VCaP (cell line): ENCODE measurements around the gene LRP3.

ENCODE experiments used
- H3K27ac ChIP-seq: fragments of 450-650 bp; 2 replicates; pipeline ENCODE4 v1.5.1; 2017
- CTCF ChIP-seq: fragments of 450-650 bp; conservative IDR thresholded peaks from 2 replicates; pipeline ENCODE4 v1.5.1; 2017; ENCODE audit warnings: mild to moderate bottlenecking, moderate library complexity

Gene LRP3

GRCh38 chr19:33171222-33171795 lies 22.8 kb upstream of the LRP3 start:
- peak overlapping the region; percentile 53 for H3K27ac ChIP-seq
- no peak for TF ChIP-seq CTCF

- peak overlapping the region; percentile 53 for H3K27ac ChIP-seq
- TF ChIP-seq CTCF: no peak
Observed at GRCh38 chr19:33171916-33172359, 22.2 kb upstream of the LRP3 start.

DNA sequence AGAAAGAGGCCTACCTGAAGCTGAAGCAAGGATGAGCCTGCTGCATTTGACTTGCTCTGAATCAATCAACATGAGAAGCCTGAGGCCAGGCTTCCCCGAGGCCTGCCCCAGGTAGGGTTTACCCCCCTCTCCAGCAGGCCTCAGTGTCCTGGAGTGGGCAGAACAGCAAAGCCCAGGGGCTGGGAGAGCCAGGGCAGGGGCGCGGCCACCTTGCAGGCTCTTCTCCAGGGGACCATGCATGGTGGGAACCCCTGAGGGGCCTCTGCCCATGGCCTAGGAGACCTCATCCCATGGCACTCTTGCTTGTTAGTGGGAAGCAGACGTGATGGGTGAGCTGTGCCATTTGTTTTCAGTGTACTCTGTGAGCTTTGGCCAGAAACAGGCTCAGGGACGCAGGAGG lies 19.9 kb upstream of the LRP3 start:
- no peak overlapping the region for H3K27ac ChIP-seq
- TF ChIP-seq CTCF: no peak

- peak overlapping the region; percentile 97 for H3K27ac ChIP-seq
- TF ChIP-seq CTCF: no peak
Observed at GRCh38 chr19:33175156-33175782, 18.9 kb upstream of the LRP3 start.

DNA sequence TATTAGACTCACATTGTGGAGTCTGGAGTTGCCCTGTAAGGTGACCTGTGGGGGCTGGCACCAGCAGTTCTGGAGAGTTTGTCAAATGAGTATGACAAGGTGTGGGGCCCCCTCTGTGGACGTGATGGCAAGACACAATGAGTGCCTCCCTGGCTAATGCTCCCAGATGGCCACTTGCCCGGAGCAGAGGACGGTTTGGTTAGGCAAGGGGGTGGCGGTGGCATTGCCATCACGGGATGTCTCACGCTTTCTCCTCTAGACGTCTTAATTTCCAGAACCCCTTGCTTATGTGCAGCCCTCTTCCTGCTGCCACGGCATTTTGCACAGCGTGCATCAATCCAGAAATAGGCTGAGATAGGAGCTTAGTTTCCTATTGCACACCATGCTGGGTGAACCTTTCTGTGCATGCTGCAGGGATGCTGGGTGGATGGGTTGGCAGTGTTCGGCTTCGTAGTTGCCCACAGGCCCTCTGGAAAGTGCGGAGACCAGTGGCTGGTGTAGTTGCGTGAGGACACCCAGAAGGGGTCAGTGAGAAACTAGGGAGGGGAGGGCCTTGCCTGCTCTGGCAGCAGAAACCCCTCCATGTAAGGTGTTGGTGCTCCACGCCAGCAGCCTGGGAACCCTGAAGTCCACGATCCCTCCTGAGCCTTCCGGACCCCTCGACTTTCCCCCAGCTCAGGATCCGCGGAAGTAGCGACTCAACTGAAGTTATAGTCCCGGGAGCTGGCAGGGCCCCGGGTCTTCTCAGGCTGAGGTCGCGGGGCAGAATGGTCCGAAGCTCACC lies 18.1 kb upstream of the LRP3 start:
- peak overlapping the region; percentile 97 for H3K27ac ChIP-seq
- TF ChIP-seq CTCF: peak; percentile 23; the same call in 1 of the 2 replicates

GRCh38 chr19:33176670-33177416 lies 17.3 kb upstream of the LRP3 start:
- no peak; the same call in 1 of the 2 replicates for TF ChIP-seq CTCF
- H3K27ac ChIP-seq: peak overlapping the region; percentile 97
